Esophagus muscularis mucosa (tissue), 3 donors: ENCODE results near the gene ZKSCAN3.

Experiments
- CTCF ChIP-seq, 3 experiments: fragments of 200-600 bp in 2 of 3; fragments of 450-650 bp in 1 of 3; sonication (generic) in 2 of 3; IDR thresholded peaks; one replicate each; pipeline ENCODE4 v1.5.1; 2017 to 2019; ENCODE audit warnings: antibody characterized with exemption in 3 of 3, mild to moderate bottlenecking in 2 of 3, moderate library complexity in 1 of 3
- POLR2AphosphoS5 ChIP-seq, 2 donors: sonication (generic); formaldehyde crosslinking; IDR thresholded peaks; one replicate each; pipeline ENCODE4 v1.6.1; 2017; ENCODE audit warnings: antibody characterized with exemption in 2 of 2

- no peak for TF ChIP-seq CTCF (IDR thresholded peaks at IDR 0.05)
- TF ChIP-seq POLR2AphosphoS5 (IDR thresholded peaks at IDR 0.05): no peak
Measured at GRCh38 chr6:28322661-28323060, 27.1 kb upstream of the ZKSCAN3 start.
